ENCODE data around the gene KCNB1. TPM values are rescaled to one million over a fixed set of nuclear protein-coding genes. Genes with fewer than 3 reads are reported as not detected.

KCNB1 gene
- total RNA-seq, 2 experiments from 2014 or later, result not detected

DNA sequence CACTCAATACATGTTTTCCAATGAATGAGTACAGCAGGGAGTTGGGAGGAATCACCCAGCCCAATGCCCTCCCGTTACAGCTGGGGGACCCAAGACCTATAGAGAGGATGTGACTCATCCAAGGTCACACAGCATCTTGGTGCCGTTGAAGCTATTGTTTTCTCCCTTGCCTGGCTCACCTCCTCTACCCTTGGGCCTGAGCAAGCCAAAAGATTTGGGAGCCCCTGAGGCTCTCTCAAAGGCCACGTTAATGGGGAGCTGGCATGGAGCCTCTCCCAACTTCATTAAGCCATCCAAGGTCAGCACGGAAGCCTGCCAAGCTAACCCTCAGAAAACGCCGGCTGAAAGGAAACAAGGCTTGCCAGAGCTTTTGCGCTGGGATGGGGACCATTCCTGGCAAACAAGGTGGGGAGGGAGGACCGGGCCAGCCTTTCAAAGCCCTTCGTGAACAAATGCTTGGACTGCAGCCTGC lies 30.4 kb downstream of the KCNB1 start:
- ChIA-PET CTCF (no interaction called here), POLR2A (no interaction called here)

DNA sequence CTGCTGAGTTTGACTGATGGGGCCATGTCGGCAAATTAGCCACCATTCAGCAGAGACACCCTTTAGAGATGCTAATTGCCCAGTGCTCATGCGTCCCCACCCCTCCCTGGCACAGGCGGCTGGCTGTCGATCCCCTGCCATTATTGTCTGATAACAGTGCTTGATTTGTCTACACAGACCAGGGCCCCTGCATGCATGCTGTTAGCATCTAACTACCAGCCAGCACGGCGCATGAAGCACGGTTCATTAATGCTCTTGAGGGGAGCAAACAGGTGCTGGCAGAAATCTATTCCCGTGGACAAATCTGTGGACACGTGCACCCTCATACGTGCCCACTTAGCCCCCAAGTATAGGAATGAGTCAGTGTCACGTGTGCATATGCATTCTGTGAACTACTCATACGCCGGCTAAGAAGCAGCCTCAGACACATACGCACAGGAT lies 32.2 kb downstream of the KCNB1 start:
- CTCF ChIA-PET, result no interaction called here

DNA sequence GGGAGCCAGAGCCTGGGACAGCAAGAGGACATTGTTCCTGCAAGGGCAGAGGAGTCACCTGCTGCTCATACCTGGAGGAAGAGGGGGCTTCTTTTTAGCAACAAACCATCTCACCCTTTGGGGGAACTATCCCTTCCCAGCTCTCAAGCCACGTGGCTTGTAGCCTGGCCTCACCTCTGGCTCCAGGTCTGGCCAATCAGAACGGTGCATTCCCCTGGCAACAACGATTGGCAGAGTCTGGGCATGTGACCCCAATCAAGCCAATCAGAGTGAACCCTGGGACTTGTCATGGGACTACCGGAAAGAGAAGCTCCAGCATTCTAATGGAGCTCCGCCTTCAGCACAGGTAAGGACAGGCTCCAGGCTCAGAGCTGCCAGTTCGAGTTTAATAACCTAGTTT lies 33.6 kb downstream of the KCNB1 start:
- ChIA-PET CTCF (no interaction called here), POLR2A (no interaction called here)

More for the DNA sequence above, 32.2 kb downstream of the KCNB1 start:
- POLR2A ChIA-PET, result no interaction called here

DNA sequence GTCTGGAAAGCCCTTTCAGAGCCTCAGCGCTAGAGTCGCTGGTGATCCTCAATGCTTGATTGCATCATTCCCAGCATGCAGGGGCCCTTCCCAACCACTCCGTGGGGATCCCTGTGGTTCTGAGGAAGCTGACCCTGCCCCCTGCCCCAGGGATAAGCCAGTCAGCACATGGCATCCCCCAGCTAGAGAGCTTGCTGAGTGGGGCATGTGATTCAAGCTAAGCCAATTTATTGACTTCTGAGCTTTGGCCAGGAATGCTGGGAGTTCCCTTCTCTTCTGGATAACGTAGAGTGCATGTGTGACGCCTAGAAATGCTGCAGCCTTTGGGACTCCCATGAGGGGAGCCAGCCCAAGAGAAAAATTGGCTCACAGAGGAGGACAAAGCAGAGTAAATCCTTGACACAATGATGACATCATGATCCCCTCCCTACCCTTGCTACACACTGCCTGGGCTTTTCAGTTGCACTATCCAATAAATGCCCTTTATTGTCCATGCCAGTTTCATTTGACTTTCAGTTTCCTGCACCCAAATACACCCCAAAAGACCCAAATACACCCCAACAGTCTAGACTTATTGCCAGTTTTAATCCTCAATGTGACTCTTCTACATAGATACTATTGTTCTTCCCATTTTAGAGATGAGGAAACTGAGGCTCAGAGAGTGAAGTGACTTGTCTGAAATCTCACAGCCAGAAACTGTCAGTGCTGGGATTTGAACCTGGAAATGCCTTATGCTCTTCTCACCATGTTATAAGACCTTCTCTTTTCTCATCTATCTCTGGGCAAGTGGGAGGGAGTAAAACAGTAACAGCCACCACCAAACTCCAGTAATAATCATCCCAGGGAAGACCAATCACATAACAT lies 34.3 kb downstream of the KCNB1 start:
- CTCF ChIA-PET, result no interaction called here
- POLR2A ChIA-PET, result no interaction called here

DNA sequence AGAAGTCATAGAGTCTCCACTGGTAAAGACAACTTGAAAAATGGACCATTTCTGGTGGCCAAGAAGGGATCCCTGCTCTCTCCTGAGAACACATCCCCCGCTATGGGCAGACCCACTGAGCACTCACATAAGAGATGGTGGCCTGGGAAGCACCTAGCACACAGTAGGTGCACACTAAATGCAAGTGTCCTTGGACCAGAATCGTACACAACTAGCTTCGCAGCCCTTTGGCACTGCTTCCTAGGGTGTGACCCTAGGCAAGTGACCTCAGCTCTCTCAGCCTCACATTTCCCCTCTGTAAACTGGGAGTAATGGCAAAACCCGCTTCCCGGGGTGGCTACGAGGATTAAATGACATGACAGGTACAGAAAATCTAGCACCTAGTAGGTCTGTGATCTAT lies 35.1 kb downstream of the KCNB1 start:
- ChIA-PET POLR2A (no interaction called here), CTCF (no interaction called here)

DNA sequence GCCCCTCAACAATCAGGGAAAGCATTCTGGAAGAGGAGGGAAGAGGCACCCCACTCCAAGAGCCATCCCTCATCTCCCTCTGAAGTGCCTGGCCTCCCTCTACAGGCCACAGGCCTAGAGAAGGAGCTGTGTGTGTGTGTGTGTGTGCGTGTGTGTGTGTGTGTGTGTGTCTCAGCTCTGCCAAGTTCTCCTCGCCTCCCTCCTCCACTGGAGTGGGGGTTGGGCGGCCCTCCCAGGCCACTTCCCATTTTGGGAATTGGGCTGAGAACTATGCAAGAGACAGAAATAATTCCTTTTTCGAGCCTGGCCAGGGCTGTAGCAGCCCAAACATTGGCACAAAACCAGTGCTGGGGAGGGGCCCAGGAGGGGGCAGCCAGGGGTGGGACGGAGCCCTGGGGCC lies 35.7 kb downstream of the KCNB1 start:
- CTCF ChIA-PET, result no interaction called here
- POLR2A ChIA-PET, result no interaction called here

DNA sequence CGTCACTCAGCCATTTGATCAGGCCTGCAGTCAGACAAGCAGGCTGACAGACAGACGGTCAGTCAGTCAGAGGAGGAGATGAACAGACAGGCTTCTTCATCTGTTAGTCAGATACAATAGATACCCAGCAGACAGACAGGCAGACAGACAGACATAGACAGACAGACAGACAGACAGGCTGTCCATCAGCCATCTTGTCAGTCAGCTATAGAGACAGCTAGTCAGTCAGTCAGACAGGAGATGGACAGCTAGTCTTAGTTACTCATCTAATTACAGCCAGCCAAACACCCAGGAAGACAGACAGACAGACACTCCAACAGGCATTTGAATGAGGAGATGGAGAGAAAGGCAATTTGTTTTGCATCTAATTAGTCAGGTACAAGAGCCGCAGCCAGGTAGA lies 36.4 kb downstream of the KCNB1 start:
- CTCF ChIA-PET, result no interaction called here
- POLR2A ChIA-PET, result no interaction called here

DNA sequence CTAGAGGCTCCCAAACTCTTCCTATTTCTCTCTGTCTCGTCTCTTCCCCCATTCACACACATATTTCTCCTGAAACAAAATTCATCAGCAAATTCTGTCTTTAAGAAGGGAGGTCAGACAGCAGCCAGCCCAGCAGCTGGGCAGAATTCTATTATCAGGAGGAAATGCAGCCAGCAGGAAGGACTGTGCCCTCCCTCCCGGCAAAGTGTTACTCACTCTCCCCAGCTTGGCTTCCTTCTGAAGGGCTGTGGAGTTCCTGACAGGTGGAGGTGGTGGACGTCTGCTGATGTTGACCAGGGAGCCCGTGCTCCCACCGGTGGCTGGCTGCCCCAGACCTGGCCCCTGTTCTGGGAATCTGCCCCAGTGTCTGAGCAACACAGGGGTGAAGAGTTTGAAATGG lies 37.3 kb downstream of the KCNB1 start:
- CTCF ChIA-PET, result no interaction called here
- POLR2A ChIA-PET, result no interaction called here

DNA sequence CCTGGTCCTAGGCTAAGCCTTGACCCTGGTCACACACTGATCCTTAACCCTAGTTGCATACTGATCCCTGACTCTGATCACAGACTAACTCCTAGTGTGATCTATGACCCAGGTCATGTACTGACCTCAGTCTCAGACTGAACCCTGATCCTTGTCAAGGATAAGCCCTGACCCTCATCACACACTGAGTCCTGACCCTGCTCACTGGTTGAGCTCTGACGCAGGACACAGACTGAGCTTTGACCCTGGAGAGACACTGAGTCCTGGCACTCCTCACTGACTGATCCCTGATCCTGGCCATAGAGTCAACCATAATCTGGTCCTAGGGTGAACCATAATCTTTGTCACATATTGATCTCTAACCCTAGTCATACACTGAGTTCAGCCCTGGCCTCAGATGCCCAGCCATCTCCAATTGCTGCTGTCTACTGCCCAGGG lies 37.9 kb downstream of the KCNB1 start:
- ChIA-PET POLR2A (no interaction called here), CTCF (no interaction called here)

DNA sequence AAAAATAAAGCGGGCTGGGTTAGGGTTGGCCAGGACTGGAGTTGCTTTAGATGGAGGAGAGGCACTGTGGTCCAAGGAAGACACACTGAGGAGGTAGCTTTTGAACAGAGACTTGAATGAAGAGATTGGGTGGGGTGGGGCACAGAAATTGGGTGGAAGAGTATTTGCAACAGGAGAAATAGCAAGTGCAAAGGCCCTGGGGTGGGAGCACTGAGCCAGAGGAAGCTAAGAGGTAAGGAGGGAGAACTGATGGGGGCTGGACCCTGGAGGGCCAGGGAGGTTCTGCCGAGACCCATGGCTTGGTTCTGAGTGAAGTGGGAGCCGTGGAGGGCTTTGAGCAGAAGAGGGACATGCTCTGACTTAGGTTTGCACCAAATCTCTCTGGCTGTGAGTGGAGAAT lies 45.4 kb downstream of the KCNB1 start:
- CTCF ChIA-PET, result no interaction called here
- POLR2A ChIA-PET, result no interaction called here

DNA sequence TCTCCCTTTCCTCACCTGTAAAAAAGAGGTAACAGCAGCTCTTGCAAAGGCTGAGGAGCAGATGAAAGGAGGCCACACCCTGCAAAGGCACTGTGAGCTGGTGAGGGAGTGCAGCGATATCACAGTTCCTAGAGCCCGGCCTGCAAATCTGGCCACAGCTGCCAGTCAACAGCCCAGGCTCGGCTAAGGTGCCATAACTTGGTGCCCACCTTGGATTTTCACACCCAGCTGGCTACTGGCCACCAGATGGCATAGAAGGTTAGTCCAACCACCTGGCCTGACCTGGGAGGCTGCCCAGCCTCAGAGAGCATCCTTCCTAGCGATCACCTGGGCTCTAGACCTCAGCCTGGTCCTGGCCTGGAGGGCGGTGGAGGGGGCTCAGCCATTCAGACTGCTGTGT lies 46.8 kb downstream of the KCNB1 start:
- CTCF ChIA-PET, result interaction anchor here (1.1 kb wide), 1 partner anchor 49 kb away, joined by 5 read pairs; no protein-coding TSS in a partner anchor
- POLR2A ChIA-PET, result no interaction called here

DNA sequence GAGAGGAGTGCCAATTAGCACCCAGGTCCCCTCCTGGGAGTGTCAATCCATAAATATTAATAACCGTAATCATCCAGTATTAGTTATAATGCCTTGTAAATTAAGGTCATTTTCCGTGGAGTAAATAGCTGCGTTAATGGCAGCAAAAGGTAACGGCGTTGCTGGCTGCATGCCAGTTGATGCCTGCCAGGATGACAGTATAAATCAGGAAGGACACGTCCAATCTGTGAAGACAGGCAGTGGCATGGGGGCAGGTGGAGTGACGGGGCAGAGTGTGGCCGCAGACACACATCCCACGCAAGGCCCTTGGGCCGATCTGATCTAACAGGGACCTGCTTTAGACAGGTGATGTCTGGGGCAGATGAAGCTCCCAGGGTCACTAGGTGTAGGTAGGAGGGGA lies 49.1 kb downstream of the KCNB1 start:
- ChIA-PET POLR2A (no interaction called here), CTCF (no interaction called here)

DNA sequence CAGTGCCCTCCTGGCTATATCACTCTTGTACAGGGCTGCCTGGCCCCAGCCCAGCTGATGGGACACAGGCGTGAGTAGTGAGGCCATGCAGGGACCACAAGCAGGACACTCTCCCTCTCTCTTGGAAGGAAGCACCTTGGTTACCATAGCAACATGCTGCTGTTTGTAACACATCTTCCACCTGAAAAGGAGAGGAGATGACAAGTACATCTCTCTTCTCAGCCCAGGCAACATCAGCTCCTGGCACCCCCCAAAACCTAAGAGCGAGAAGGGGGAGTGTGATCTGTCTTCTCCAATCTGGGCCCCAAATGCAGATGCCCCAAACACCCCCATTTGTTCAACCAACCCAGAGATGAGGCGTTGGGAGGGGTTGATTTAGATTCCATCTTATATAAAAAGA lies 49.9 kb downstream of the KCNB1 start:
- CTCF ChIA-PET, result no interaction called here
- POLR2A ChIA-PET, result no interaction called here

DNA sequence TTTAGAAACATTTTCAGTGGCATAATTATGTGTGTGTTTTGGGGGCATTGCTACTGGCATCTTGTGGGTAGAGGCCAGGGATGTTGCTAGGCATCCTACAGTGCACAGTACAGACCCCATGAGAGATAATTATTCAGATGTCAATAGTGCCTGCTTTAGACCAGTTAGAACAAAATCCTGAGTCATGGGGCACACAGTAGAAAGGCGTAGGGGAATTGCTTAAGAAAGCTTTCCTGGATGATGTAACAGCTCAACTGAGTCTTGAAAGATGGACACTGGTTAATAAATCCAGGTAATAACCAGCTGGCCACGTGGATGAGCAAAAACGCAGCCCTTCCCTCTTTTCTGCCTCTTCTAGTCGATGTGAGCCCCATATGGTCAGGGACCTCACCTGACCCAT lies 51.1 kb downstream of the KCNB1 start:
- CTCF ChIA-PET, result no interaction called here
- POLR2A ChIA-PET, result no interaction called here

DNA sequence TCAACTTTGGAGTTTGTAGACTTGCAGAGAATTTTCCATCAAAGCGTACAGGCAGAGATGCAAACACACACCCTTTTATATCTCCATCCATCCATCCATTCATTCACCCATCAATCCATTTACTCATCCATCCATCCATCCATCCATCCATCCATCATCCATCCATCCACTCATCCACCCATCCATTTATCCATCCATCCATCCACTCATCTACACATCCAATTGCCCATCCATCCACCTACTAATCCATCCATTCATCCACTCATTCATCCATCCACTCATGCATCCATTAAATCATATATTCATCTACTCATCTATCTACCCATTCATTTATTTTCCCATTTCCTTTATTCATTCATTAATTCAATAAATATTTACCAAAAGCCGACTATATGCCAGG lies 52.1 kb downstream of the KCNB1 start:
- POLR2A ChIA-PET, result interaction anchor here (0.6 kb wide), 1 partner anchor 447 kb away, joined by 5 read pairs; no protein-coding TSS in a partner anchor
- CTCF ChIA-PET, result no interaction called here

DNA sequence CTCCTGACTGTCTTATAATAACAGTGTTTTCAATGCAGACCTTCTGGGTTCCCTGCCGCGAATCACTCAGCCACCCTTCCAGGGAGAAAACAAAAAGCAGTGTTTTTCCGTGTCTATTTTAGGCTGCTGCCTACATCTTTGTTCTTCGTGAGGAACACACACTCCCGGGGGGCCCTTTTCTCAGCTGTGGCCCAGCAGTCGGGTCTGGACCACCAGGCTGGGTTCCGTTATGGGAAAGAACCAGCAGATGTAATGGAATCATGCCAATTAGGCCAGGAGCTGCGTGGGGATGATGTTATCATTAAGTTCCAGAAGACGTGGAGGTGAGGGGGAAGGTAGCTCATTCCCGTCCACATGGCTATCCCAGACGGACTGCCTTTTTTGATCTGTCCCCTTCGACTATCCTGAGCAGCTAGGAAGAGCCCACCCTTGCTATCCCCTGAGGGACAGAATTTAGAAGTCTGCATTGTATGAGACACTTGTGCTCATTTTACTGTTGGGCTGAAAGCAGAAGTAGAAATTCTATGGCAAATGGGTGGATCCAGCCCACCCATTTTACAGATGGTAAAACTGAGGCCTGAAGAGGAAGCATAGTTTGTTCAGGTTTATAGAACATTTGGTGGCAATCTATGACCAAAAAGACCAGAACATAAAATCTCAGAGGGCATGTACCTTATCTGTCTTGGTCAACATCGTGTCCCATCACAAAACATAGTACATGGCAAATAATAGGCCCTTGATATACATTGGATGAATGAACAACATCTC lies 54.5 kb downstream of the KCNB1 start:
- ChIA-PET POLR2A (no interaction called here), CTCF (no interaction called here)

DNA sequence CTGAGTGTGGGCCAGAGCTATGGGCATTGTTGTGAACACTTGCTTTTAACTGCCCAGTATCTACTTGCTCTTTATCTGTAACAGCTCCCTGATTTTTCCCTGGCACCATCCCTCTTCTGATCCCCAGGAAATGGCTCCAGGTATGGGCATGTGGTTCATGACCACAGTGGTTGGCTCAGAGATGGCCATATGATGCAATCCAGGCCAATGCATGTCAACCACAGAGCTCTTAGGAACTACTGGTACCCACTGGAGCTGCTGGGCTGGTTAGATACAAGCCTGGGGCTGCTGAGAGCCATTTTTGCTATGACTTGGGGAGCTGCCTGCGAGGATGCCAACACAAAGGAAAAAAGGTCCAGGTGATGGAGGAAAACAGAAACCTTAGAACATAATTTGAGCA lies 55.6 kb downstream of the KCNB1 start:
- ChIA-PET CTCF (interaction anchor here (1.1 kb wide), 1 partner anchor 38 kb away, joined by 3 read pairs; no protein-coding TSS in a partner anchor), POLR2A (no interaction called here)

DNA sequence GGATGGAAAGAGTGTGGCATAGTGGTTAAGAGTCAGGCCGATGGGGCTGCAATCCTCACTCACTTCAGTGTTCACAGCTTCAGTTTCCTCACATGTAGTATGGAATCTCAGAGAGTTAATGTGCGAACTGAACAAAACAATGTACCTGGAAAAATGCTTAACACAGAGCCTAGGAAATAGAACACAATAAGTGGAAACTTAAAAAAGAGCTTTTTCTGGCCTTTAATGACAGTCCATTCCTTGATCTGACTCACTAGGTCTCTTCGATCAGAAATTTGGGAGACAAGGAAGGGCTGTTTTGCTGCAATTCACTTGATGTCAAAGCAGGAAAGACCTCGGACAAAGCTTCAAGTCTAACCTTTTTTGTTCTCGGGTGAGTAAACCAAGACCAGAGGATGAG lies 56.1 kb downstream of the KCNB1 start:
- POLR2A ChIA-PET, result no interaction called here
- CTCF ChIA-PET, result interaction anchor here (1.1 kb wide), 1 partner anchor 38 kb away, joined by 3 read pairs; no protein-coding TSS in a partner anchor

DNA sequence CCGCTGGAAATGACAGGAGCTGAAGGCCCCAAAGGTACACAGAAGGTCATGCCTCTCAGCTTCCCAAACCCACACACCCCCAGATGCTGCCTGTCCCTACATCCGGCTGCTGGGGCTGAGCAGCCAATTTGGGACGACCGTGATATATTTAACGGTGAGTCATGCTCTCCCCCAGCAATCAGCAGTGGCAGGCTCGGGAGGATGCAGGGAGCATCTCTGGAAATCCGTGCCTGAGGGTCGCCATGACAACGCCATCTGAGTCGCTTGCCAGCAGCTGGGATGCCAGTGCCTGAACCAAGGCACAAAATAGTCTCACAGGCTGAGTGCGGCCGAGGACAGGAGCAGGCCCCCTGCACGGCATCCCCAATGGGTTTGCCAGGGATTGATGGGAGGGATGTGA lies 57.9 kb downstream of the KCNB1 start:
- CTCF ChIA-PET, result interaction anchor here (1.2 kb wide), 1 partner anchor 23 kb away, joined by 3 read pairs; no protein-coding TSS in a partner anchor
- POLR2A ChIA-PET, result no interaction called here

DNA sequence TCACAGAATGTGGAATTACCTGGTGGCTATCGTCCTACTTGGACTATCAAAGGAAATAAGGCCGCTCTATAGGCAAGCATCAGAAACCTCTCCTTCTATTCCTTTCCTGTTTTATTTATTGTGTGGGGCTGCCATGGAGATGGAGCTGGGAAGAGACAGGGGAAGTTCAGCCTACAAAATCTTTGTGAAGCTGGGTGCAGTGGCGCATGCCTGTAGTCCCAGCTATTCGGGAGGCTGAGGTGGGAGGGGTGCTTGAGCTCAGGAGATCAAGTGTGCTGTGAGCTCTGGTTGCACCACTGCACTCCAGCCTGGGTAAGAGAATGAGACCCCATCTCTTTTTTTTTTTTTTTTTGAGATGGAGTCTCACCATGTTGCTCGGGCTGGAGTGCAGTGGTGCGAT lies 60.3 kb downstream of the KCNB1 start:
- CTCF ChIA-PET, result no interaction called here
- POLR2A ChIA-PET, result interaction anchor here (0.6 kb wide), 1 partner anchor 538 kb away, joined by 7 read pairs; no protein-coding TSS in a partner anchor

DNA sequence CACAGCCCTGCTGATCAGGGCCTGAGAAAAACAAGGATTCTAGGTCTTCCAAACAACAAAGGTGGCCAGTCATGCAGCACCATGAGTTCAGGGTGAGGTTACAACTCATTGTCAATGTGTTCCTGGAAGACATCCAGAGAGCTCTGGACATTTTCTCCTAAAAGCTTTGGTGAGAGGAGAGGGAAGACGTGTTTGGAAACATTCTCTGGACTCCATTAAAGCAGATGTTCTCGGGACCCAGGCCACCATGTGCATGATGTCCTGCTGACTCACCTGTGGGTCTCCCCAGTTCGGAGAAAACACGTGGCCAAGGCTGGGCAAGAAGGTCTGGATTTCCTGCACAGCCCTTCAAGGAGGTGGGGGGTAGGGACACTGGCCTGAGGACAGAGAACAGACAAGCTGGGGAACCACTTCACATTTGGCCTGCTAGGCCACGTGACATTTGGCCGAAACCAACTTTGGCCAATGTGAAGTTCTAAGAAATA lies 61.6 kb downstream of the KCNB1 start:
- ChIA-PET CTCF (no interaction called here), POLR2A (no interaction called here)

All from activated CD8-positive, alpha-beta memory T cell treated with anti-CD3 and anti-CD28 coated beads for 36 hours (primary cell).